AG10803 (cell line): ENCODE results near the gene SYCP1.

Experiments
- DNase-seq: peaks from one replicate; pipeline ENCODE4 v3.0.0; 2010; ENCODE audit warnings: low read depth
- H3K4me3 ChIP-seq: 2 replicates; pipeline ENCODE4 v1.5.1; 2011; ENCODE audit warnings: mild to moderate bottlenecking, low read length, control low read depth
- TF ChIP-seq, protein P1 (sequence below): conservative IDR thresholded peaks from 2 replicates; pipeline ENCODE4 v1.5.1; 2011; ENCODE audit warnings: mild to moderate bottlenecking, low read length, control low read depth, inconsistent platforms

The SYCP1 gene

DNA sequence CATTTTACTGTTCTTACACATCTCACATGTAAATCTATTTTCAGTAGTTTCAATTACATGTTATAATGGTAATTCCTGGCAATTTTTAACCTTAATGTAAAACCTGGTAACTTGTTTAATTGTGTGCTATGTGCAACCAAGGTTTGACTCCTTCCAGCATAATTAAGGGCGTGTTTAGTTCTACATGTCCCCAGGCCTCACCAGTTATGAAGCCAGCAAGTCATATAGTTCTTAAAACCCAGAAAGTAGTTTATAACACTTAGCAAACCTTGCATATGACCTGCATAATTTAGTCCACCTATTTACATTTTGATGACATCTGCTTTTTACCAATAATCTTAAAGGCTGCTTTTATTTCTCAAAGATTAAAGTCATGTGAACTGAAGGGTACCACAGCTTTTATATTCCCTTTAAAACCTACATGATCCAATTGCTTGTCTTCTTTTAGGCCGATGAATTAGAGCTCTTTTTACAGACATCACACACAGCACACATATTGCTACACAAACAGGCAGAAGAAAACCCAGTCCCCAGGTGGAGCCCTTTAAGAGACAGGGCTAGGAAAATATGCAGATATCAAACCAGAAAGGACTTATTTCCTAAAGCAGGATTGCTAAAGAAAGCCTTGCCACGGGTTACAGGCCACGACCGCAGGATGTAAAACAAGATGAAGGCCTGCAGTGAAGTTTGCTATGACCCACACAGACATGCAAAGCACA is 23.2 kb upstream of the SYCP1 start:
- DNase-seq = no peak
- no peak overlapping the region for H3K4me3 ChIP-seq
- TF ChIP-seq, protein P1, sequence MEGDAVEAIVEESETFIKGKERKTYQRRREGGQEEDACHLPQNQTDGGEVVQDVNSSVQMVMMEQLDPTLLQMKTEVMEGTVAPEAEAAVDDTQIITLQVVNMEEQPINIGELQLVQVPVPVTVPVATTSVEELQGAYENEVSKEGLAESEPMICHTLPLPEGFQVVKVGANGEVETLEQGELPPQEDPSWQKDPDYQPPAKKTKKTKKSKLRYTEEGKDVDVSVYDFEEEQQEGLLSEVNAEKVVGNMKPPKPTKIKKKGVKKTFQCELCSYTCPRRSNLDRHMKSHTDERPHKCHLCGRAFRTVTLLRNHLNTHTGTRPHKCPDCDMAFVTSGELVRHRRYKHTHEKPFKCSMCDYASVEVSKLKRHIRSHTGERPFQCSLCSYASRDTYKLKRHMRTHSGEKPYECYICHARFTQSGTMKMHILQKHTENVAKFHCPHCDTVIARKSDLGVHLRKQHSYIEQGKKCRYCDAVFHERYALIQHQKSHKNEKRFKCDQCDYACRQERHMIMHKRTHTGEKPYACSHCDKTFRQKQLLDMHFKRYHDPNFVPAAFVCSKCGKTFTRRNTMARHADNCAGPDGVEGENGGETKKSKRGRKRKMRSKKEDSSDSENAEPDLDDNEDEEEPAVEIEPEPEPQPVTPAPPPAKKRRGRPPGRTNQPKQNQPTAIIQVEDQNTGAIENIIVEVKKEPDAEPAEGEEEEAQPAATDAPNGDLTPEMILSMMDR = no peak

DNA sequence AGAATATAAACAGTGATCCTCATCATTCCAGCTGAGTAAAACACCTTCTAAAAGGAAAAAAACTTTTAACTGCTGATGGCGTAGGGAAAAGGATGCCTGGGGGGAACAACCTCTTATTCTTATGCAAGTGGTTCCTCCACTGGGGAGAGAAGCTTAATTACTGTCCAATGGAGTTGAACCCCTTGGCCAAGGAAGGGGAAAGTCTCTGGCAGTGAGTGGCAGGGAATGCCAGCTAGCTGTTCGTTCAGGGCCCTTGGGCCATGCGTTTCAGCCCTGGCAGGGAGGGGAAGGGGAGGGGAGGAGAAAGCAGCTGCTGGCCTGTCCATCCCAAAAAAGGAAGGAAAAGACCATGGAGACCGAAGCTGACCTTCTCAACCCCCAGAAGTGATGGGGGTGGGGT is 22.6 kb upstream of the SYCP1 start:
- no peak overlapping the region for H3K4me3 ChIP-seq
- DNase-seq = no peak
- TF ChIP-seq, protein P1 = no peak

DNA sequence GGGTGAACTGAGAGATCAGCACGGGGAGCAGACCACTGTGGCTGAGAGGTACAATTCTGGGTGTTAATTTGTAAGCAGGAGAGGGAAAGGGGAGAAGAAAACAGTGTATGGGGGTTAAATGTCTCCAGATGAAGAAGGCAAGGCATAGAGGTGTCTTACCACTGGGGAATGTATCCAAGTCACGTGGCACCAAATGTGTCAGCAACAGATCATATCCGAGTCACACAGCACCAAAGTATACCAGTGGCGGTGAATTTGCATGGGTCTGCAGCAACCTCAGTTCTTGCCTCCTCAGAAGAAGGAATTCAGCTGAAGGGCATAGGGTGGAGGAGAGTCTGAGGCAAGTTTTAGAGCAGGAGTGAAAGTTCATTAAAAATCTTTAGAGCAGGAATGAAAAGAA is 21.2 kb upstream of the SYCP1 start:
- H3K4me3 ChIP-seq = no peak overlapping the region
- TF ChIP-seq, protein P1 = no peak
- peak; percentile 16 for DNase-seq

DNA sequence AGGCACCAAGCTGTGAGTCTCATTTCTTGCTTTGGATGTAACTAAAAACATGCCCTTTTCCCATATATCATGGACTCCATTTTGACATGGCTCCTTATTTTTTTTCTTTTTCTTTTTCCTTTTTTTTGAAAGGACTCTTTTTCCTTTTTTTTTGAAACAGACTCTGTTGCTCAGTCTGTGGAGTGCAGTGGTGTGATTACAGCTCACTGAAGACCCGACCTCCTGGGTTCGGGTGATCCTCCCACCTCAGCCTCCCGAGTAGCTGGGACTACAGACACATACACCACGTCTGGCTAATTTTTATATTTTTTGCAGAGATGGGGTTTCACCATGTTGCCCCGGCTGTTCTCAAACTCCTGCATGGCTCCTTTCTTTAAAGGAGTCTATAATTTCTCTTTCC is 10.4 kb upstream of the SYCP1 start:
- TF ChIP-seq, protein P1 = no peak
- DNase-seq = no peak
- no peak overlapping the region for H3K4me3 ChIP-seq

DNA sequence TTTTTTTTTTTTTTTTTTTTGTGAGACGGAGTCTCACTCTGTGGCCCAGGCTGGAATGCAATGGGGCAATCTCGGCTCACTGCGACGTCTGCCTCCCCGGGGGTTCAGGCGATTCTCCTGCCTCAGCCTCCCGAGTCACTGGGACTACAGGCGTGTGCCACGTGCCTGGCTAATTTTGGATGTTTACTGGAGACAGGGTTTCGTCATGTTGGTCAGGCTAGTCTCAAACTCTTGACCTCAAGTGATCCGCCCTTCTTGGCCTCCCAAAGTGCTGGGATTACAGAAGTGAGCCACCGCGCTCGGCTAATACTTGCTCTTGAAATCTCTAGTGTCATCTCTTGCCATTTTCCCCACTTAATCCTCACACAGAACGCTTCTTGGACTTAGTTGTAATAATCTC is 1.1 kb upstream of the SYCP1 start:
- H3K4me3 ChIP-seq = no peak overlapping the region
- no peak for DNase-seq
- TF ChIP-seq, protein P1 = no peak

DNA sequence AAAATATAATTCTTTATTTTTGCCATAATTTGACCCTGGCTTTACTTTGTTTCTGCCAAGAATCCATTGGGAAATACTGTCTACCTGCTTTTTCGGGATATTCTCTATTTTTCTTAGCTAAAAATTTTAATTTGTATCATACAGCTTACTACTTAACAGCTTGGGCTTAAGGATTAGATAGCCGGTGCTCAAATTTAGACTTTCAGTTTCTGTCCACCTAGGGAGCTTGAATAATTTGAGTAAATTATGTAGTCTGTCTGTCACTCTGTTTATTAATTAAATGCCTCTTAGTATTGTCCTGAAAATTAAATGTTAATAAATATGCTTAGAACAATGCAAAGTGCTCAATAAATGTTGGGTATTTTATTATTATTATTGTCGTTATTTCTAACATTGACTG is 6.7 kb downstream of the SYCP1 start:
- TF ChIP-seq, protein P1 = no peak
- H3K4me3 ChIP-seq = no peak overlapping the region
- DNase-seq = no peak

DNA sequence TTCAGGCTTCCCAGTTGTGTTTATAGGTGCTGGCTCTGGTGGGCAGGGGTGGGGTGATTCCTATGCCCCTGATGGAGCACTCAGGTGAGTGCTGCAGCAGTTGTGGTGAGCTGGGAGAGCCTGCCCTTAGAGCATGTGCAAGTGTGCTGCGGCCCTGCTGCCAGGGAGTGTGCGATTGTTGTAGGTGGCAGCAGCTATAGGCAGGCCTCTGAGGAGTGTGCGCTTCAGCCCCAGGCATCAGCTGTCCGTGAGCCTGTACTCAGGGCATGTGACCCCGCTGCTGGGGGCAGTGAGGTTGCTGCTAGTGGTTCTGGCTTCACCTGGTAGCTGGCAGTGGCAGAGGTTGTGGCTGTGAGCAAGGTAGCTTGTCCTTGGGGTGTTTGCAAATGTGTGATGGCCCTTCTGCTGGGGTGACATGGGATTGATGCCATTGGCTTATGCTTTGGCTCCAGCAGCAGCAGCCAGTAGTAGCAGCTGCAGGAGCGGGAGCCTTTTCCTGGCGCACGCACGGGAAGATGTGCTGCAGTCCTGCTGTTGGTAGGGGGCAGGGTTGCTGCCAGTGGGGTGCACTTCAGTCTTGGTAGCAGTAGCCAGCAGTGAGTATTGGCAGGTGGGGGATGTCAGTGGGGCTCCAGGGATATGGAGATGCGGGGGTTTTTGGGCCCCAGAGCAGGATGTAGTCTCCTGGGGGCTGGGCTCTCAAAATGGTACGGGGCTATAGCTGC is 37.7 kb downstream of the SYCP1 start:
- DNase-seq = no peak
- TF ChIP-seq, protein P1 = no peak
- no peak overlapping the region for H3K4me3 ChIP-seq
